OCI-LY1 (cell line): Measurements from ENCODE around the gene SEMA4F.

Experiments used
- H2AFZ ChIP-seq: fragments of 200-600 bp; sonication (generic), shearing (Covaris generic); 2 replicates; pipeline ENCODE4 v1.6.0; 2014; ENCODE audit warnings: antibody characterized with exemption, mild to moderate bottlenecking, low read length
- H3F3A ChIP-seq: fragments of 200-600 bp; sonication (generic), shearing (Covaris generic); 2 replicates; pipeline ENCODE4 v1.6.0; 2014; ENCODE audit warnings: mild to moderate bottlenecking, antibody characterized with exemption, low read length, moderate library complexity; ENCODE audit not compliant: insufficient read depth
- H3K27ac ChIP-seq: fragments of 200-600 bp; sonication (generic); 2 replicates; pipeline ENCODE4 v1.5.1; 2014; ENCODE audit warnings: low read length, mixed run types, mild to moderate bottlenecking, low read depth; ENCODE audit not compliant: poor library complexity, severe bottlenecking
- H3K27me3 ChIP-seq: fragments of 200-600 bp; sonication (generic); 2 replicates; pipeline ENCODE4 v1.6.0; 2014; ENCODE audit warnings: antibody characterized with exemption, mild to moderate bottlenecking, low read length, moderate library complexity; ENCODE audit not compliant: insufficient read depth
- H3K36me3 ChIP-seq: fragments of 200-600 bp; sonication (generic); 2 replicates; pipeline ENCODE4 v1.6.1; 2014; ENCODE audit warnings: mild to moderate bottlenecking, antibody characterized with exemption, low read length, moderate library complexity, mixed read lengths; ENCODE audit not compliant: insufficient read depth
- H3K4me1 ChIP-seq: fragments of 200-600 bp; sonication (generic); 2 replicates; pipeline ENCODE4 v1.5.1; 2014; ENCODE audit warnings: mild to moderate bottlenecking, low read length, moderate library complexity; ENCODE audit not compliant: insufficient read depth, severe bottlenecking
- H3K4me2 ChIP-seq: fragments of 200-600 bp; sonication (generic), shearing (Covaris generic); 2 replicates; pipeline ENCODE4 v1.6.1; 2014; ENCODE audit warnings: low read length
- H3K4me3 ChIP-seq: fragments of 200-600 bp; sonication (generic); 2 replicates; pipeline ENCODE4 v1.5.1; 2014; ENCODE audit warnings: low read length, low read depth, mild to moderate bottlenecking, mixed read lengths; ENCODE audit not compliant: poor library complexity, severe bottlenecking
- H3K79me2 ChIP-seq: fragments of 200-600 bp; shearing (Covaris generic); 2 replicates; pipeline ENCODE4 v1.6.1; 2016; ENCODE audit warnings: mixed run types, low read length, mixed read lengths; ENCODE audit not compliant: insufficient read depth
- H3K9ac ChIP-seq: fragments of 200-600 bp; sonication (generic), shearing (Covaris generic); 2 replicates; pipeline ENCODE4 v1.6.1; 2014; ENCODE audit warnings: mild to moderate bottlenecking, low read length, mixed read lengths
- H3K9me2 ChIP-seq: fragments of 200-600 bp; sonication (generic), shearing (Covaris generic); 2 replicates; pipeline ENCODE4 v1.6.1; 2014; ENCODE audit warnings: low read depth, mild to moderate bottlenecking, low read length, mixed read lengths
- H3K9me3 ChIP-seq: fragments of 200-600 bp; shearing (Covaris generic); 2 replicates; pipeline ENCODE4 v1.6.1; 2014; ENCODE audit warnings: low read length, mixed read lengths
- H4K20me1 ChIP-seq: fragments of 200-600 bp; sonication (generic), shearing (Covaris generic); 2 replicates; pipeline ENCODE4 v1.6.0; 2016; ENCODE audit warnings: mild to moderate bottlenecking, low read length; ENCODE audit not compliant: insufficient read depth
- CTCF ChIP-seq: fragments of 200-600 bp; sonication (generic), shearing (Covaris generic); IDR thresholded peaks from 2 replicates; pipeline ENCODE4 v1.5.1; 2017; ENCODE audit warnings: mild to moderate bottlenecking, antibody characterized with exemption, low read length, moderate library complexity, mixed read lengths
- EZH2 ChIP-seq: fragments of 200-600 bp; sonication (generic), shearing (Covaris generic); IDR thresholded peaks from 2 replicates; pipeline ENCODE4 v1.8.0; 2017; ENCODE audit warnings: borderline replicate concordance, mixed run types, mild to moderate bottlenecking, antibody characterized with exemption, low read length, moderate library complexity, mixed read lengths

The SEMA4F gene

GRCh38 chr2:74671479-74671878 is 17.4 kb downstream of the SEMA4F start:
- no peaks in the 10 kb centered on the region for H3K4me1 ChIP-seq
- H3K9ac ChIP-seq: no peak overlapping the region
- H3K27me3 ChIP-seq: no peaks in the 10 kb centered on the region
- no peaks in the 10 kb centered on the region for H3K9me3 ChIP-seq
- H3K4me3 ChIP-seq: no peak overlapping the region
- no peak overlapping the region for H3K27ac ChIP-seq
- H3K36me3 ChIP-seq: no peaks in the 10 kb centered on the region
- no peak overlapping the region for H3K4me2 ChIP-seq
- no peaks in the 10 kb centered on the region for H3F3A ChIP-seq
- H3K9me2 ChIP-seq: no peaks in the 10 kb centered on the region
- no peaks in the 10 kb centered on the region for H4K20me1 ChIP-seq
- H3K79me2 ChIP-seq: no peaks in the 10 kb centered on the region
- H2AFZ ChIP-seq: no peak overlapping the region
- TF ChIP-seq CTCF (no peak), EZH2 (no peak)

DNA sequence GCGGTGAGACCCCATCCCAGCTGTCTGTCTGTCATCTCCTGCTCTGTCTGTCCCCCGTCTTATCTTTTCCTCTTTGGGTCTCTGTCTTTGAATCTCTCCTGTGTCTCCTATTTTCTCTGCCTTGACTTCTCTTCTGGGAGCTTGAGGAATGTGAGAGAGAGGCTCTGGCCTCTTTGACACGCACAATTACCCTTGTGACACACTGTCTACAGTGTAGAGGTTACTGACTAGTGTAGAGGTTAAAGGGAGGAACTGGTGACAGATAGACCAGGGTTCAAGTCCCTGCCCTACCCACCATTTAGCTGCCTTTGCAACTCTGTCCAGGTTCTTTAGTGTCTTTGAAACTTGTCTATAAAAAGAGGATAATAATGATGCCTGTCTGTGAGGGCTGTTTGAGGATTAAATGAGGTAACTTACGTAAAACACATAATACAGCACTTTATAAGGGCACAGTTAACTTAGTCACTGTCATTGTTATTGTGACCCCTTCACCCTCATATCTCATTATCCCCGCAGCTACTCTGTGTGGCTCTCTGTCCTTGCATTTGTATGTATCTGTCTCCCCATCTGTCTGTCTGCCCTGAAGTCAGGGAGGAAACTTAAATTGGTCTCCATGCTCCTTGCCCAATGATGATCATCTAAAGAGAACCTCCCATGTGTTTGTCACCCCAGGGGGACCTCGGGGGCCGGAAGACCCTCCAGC is 19.9 kb downstream of the SEMA4F start:
- Histone ChIP-seq H3K27me3 (no peaks in the 10 kb centered on the region), H4K20me1 (no peaks in the 10 kb centered on the region), H3K9ac (no peak overlapping the region), H3K4me1 (no peaks in the 10 kb centered on the region), H3K9me3 (no peaks in the 10 kb centered on the region), H3F3A (no peaks in the 10 kb centered on the region), H3K27ac (no peak overlapping the region), H3K79me2 (no peaks in the 10 kb centered on the region), H3K9me2 (no peaks in the 10 kb centered on the region), H3K36me3 (no peaks in the 10 kb centered on the region), H3K4me3 (no peak overlapping the region), H2AFZ (no peak overlapping the region), H3K4me2 (no peak overlapping the region)
- TF ChIP-seq CTCF (no peak), EZH2 (no peak)

- Histone ChIP-seq H3K9me2 (no peaks in the 10 kb centered on the region), H3F3A (no peaks in the 10 kb centered on the region), H3K27ac (no peak overlapping the region), H3K4me3 (no peak overlapping the region), H3K9me3 (no peaks in the 10 kb centered on the region), H4K20me1 (no peaks in the 10 kb centered on the region), H3K4me1 (no peaks in the 10 kb centered on the region), H3K4me2 (no peak overlapping the region), H3K79me2 (no peaks in the 10 kb centered on the region), H3K36me3 (no peaks in the 10 kb centered on the region), H2AFZ (no peak overlapping the region), H3K27me3 (no peaks in the 10 kb centered on the region), H3K9ac (no peak overlapping the region)
- no peak for TF ChIP-seq CTCF
- no peak for TF ChIP-seq EZH2
These were observed 21.0 kb downstream of the SEMA4F start for GRCh38 chr2:74675090-74675489.
